ENCODE measurements around the gene FRMD5. TPM values are rescaled to one million over a fixed set of nuclear protein-coding genes. Genes with fewer than 3 reads are reported as not detected.

Gene FRMD5
- total RNA-seq, 1 experiment from 2014 or later = 3.9 TPM

GRCh38 chr15:44173813-44174212, 21.3 kb downstream of the FRMD5 start:
- Histone ChIP-seq H4K5ac (ENCODE audit: insufficient read length, low read depth, low read length) (no peak overlapping the region), H3K9me3 (ENCODE audit: control insufficient read depth, low read depth, low read length) (no peaks in the 10 kb centered on the region), H3K4me2 (ENCODE audit: insufficient read depth, insufficient read length, low read length) (no peak overlapping the region), H2BK20ac (ENCODE audit: low read depth, low read length, poor library complexity, severe bottlenecking) (no peak overlapping the region), H4K20me1 (ENCODE audit: control insufficient read depth, insufficient read depth, insufficient read length) (no peaks in the 10 kb centered on the region), H3K23me2 (ENCODE audit: insufficient read length, low read depth, low read length, poor library complexity, severe bottlenecking) (no peaks in the 10 kb centered on the region), H2AFZ (ENCODE audit: low read length) (no peak overlapping the region), H4K91ac (ENCODE audit: insufficient read length, low read depth, low read length) (no peak overlapping the region), H3K27ac (ENCODE audit: insufficient read length, low read depth, low read length) (no peak overlapping the region), H3K14ac (ENCODE audit: insufficient read depth, low read length) (no peak overlapping the region), H2BK5ac (ENCODE audit: insufficient read length, low read length) (no peak overlapping the region), H3K79me1 (ENCODE audit: insufficient read depth, low read depth, low read length, poor library complexity, severe bottlenecking) (no peaks in the 10 kb centered on the region), H3K56ac (ENCODE audit: insufficient read length, low read depth, low read length) (no peak overlapping the region), H3K18ac (ENCODE audit: insufficient read length, low read depth, low read length) (no peak overlapping the region), H3K27me3 (ENCODE audit: insufficient read depth, low read length) (no peaks in the 10 kb centered on the region), H2BK15ac (ENCODE audit: low read depth, low read length) (no peak overlapping the region), H4K8ac (replicated peaks; ENCODE audit: insufficient read length, low read depth, low read length) (no peak overlapping the region), H2BK12ac (ENCODE audit: insufficient read length, low read depth, low read length) (no peak overlapping the region), H3K9ac (ENCODE audit: extremely low read depth, insufficient read length, low read length) (no peak overlapping the region), H2AK5ac (ENCODE audit: insufficient read length, low read length) (no peak overlapping the region), H3K79me2 (ENCODE audit: insufficient read depth, low read length) (no peaks in the 10 kb centered on the region), H3K4ac (ENCODE audit: low read depth, low read length) (no peak overlapping the region), H2BK120ac (ENCODE audit: low read depth, low read length, poor library complexity, severe bottlenecking) (no peak overlapping the region), H3K4me1 (ENCODE audit: insufficient read depth, low read length) (no peaks in the 10 kb centered on the region), H3T11ph (ENCODE audit: low read length) (no peak overlapping the region), H3K23ac (ENCODE audit: insufficient read length, low read depth, low read length) (no peak overlapping the region)
- no peak for DNase-seq
- no peaks in the 10 kb centered on the region for H3K36me3 Mint-ChIP-seq (ENCODE audit: insufficient read depth in 1 of 3, low read depth in 3 of 3)
- H3K4me3 Mint-ChIP-seq = no peak overlapping the region
- no peaks in the 10 kb centered on the region for H3K27me3 Mint-ChIP-seq (ENCODE audit: low read depth)
- H3K4me1 Mint-ChIP-seq = no peaks in the 10 kb centered on the region
- TF ChIP-seq, protein P1, sequence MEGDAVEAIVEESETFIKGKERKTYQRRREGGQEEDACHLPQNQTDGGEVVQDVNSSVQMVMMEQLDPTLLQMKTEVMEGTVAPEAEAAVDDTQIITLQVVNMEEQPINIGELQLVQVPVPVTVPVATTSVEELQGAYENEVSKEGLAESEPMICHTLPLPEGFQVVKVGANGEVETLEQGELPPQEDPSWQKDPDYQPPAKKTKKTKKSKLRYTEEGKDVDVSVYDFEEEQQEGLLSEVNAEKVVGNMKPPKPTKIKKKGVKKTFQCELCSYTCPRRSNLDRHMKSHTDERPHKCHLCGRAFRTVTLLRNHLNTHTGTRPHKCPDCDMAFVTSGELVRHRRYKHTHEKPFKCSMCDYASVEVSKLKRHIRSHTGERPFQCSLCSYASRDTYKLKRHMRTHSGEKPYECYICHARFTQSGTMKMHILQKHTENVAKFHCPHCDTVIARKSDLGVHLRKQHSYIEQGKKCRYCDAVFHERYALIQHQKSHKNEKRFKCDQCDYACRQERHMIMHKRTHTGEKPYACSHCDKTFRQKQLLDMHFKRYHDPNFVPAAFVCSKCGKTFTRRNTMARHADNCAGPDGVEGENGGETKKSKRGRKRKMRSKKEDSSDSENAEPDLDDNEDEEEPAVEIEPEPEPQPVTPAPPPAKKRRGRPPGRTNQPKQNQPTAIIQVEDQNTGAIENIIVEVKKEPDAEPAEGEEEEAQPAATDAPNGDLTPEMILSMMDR (conservative IDR thresholded peaks at IDR 0.05) = no peak
- no peak overlapping the region for H3K27ac Mint-ChIP-seq
- H3K9me3 Mint-ChIP-seq = no peaks in the 10 kb centered on the region
